ENCODE results near the gene ABCA2. TPM values are rescaled to one million over a fixed set of nuclear protein-coding genes. Genes with fewer than 3 reads are reported as not detected.

The ABCA2 gene
- total RNA-seq, 1 experiment from 2014 or later = 19.2 TPM

GRCh38 chr9:137015976-137016375 is 12.1 kb downstream of the ABCA2 start:
- no peaks in the 10 kb centered on the region for H3K27me3 Mint-ChIP-seq (ENCODE audit: low read depth)
- TF ChIP-seq MXD4 (CRISPR knock-in tag; IDR thresholded peaks at IDR 0.05; ENCODE audit: borderline replicate concordance) = no peak
- TF ChIP-seq RORB (CRISPR knock-in tag; IDR thresholded peaks at IDR 0.05) = no peak
- TF ChIP-seq, protein P1, sequence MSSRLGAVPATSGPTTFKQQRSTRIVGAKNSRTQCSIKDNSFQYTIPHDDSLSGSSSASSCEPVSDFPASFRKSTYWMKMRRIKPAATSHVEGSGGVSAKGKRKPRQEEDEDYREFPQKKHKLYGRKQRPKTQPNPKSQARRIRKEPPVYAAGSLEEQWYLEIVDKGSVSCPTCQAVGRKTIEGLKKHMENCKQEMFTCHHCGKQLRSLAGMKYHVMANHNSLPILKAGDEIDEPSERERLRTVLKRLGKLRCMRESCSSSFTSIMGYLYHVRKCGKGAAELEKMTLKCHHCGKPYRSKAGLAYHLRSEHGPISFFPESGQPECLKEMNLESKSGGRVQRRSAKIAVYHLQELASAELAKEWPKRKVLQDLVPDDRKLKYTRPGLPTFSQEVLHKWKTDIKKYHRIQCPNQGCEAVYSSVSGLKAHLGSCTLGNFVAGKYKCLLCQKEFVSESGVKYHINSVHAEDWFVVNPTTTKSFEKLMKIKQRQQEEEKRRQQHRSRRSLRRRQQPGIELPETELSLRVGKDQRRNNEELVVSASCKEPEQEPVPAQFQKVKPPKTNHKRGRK (CRISPR knock-in tag; IDR thresholded peaks at IDR 0.05; ENCODE audit: borderline replicate concordance) = no peak
- no peak for TF ChIP-seq ZNF281 (CRISPR knock-in tag; IDR thresholded peaks at IDR 0.05)
- TF ChIP-seq ESRRA (CRISPR knock-in tag; IDR thresholded peaks at IDR 0.05; ENCODE audit: borderline replicate concordance) = no peak
- no peak for TF ChIP-seq MAX (CRISPR knock-in tag; IDR thresholded peaks at IDR 0.05)
- TF ChIP-seq, protein P2, sequence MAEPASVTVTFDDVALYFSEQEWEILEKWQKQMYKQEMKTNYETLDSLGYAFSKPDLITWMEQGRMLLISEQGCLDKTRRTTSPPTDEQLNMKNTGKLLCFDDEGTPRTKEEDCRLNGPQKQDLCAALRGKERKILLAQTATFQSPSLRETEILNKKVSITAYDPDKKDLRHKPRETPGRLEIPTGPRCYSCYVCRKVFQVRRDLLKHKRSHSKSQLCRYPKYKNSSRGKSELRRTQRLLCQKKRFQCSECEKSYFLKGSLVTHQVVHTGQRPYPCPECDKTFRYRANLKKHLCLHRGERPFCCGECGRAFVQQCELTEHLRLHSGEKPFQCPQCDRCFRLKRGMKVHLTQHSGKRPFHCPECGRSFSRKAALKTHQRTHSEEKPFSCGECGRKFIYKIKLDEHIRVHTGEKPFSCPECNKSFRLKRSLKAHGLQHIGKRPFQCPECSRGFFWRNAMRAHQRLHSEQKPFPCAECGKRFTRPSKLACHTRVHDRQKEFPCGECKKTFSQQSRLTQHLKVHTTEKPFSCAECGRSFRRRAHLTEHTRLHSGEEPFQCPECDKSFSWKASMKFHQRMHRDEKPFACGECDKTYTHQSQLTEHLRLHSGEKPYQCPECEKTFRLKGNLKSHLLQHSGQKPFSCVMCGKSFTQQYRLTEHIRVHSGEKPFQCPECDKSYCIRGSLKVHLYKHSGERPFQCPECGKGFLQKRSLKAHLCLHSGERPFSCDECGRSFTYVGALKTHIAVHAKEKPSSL (CRISPR knock-in tag; conservative IDR thresholded peaks at IDR 0.05) = no peak
- TF ChIP-seq KAT7 (CRISPR knock-in tag; IDR thresholded peaks at IDR 0.05; ENCODE audit: borderline replicate concordance) = no peak
- TF ChIP-seq ARID4B (CRISPR knock-in tag; IDR thresholded peaks at IDR 0.05; ENCODE audit: borderline replicate concordance) = no peak
- TF ChIP-seq IRF1 (CRISPR knock-in tag; IDR thresholded peaks at IDR 0.05) = no peak
- no peak for TF ChIP-seq E2F4 (CRISPR knock-in tag; IDR thresholded peaks at IDR 0.05; ENCODE audit: borderline replicate concordance, low read depth)
- no peak for TF ChIP-seq FOXP4 (CRISPR knock-in tag; IDR thresholded peaks at IDR 0.05)
- TF ChIP-seq, protein P3, sequence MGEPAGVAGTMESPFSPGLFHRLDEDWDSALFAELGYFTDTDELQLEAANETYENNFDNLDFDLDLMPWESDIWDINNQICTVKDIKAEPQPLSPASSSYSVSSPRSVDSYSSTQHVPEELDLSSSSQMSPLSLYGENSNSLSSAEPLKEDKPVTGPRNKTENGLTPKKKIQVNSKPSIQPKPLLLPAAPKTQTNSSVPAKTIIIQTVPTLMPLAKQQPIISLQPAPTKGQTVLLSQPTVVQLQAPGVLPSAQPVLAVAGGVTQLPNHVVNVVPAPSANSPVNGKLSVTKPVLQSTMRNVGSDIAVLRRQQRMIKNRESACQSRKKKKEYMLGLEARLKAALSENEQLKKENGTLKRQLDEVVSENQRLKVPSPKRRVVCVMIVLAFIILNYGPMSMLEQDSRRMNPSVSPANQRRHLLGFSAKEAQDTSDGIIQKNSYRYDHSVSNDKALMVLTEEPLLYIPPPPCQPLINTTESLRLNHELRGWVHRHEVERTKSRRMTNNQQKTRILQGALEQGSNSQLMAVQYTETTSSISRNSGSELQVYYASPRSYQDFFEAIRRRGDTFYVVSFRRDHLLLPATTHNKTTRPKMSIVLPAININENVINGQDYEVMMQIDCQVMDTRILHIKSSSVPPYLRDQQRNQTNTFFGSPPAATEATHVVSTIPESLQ (CRISPR knock-in tag; IDR thresholded peaks at IDR 0.05) = no peak
- H3K4me3 Mint-ChIP-seq = no peak overlapping the region
- H3K27ac Mint-ChIP-seq = no peak overlapping the region
- POLR2A ChIA-PET = no interaction called here
- DNase-seq (ENCODE audit: low spot score) = no peak
- no peaks in the 10 kb centered on the region for H3K4me1 Mint-ChIP-seq
- ATAC-seq = no peak
- CTCF ChIA-PET = interaction anchor here (1.0 kb wide), 1 partner anchor 13 kb away, joined by 6 read pairs; no protein-coding TSS in a partner anchor
- no peaks in the 10 kb centered on the region for H3K9me3 Mint-ChIP-seq
- peaks cover 9% of the 10 kb centered on the region for H3K36me3 Mint-ChIP-seq
